Nephron progenitor cell (in vitro differentiated cells): ENCODE measurements around the gene MISP3.
"Not testable (repeated sequence)": the region's sequence is repeated elsewhere in the genome, so short reads cannot be mapped to it uniquely, and the experiment has no call there.

ENCODE experiments used
- DNase-seq: peaks from one replicate; pipeline ENCODE4 v3.0.0; 2021
- H3K27ac Mint-ChIP-seq: 2 replicates; pipeline ENCODE4 v1.8.0; 2021; ENCODE audit warnings: mild to moderate bottlenecking, moderate library complexity, mixed read lengths
- H3K27me3 Mint-ChIP-seq: 2 replicates; pipeline ENCODE4 v1.8.0; 2021; ENCODE audit warnings: mild to moderate bottlenecking, low read depth, mixed read lengths; ENCODE audit not compliant: poor library complexity
- H3K36me3 Mint-ChIP-seq: 2 replicates; pipeline ENCODE4 v1.8.0; 2021; ENCODE audit warnings: low read depth, mixed read lengths
- H3K4me1 Mint-ChIP-seq: 2 replicates; pipeline ENCODE4 v1.8.0; 2021; ENCODE audit warnings: mixed read lengths
- H3K4me3 Mint-ChIP-seq: 2 replicates; pipeline ENCODE4 v1.8.0; 2021; ENCODE audit warnings: mild to moderate bottlenecking, moderate library complexity, mixed read lengths
- H3K9me3 Mint-ChIP-seq: 2 replicates; pipeline ENCODE4 v1.8.0; 2021; ENCODE audit warnings: mild to moderate bottlenecking, moderate library complexity, mixed read lengths
- CTCF ChIP-seq: fragments of 200-600 bp; sonication (generic); IDR thresholded peaks from 2 replicates; pipeline ENCODE4 v1.5.0; 2021; ENCODE audit warnings: antibody characterized with exemption

Gene MISP3

GRCh38 chr19:14030997-14031718 lies 41.4 kb upstream of the MISP3 start:
- Mint-ChIP-seq H3K27ac (no peak overlapping the region), H3K4me1 (peaks cover 10% of the 10 kb centered on the region)
- TF ChIP-seq CTCF, result no peak

GRCh38 chr19:14031719-14032480 lies 40.7 kb upstream of the MISP3 start, which contains the start of gene IL27RA:
Gene IL27RA (plus strand): TSS chr19:14031762. CDS start chr19:14031873, 111 bp downstream.
- H3K4me1 Mint-ChIP-seq, result peaks cover 10% of the 10 kb centered on the region
- H3K27ac Mint-ChIP-seq, result no peak within 1 kb of the TSS
- DNase-seq, result peak; percentile 69
- H3K9me3 Mint-ChIP-seq, result no peaks in the 10 kb centered on the region
- peak; percentile 54 for TF ChIP-seq CTCF
- peak within 1 kb of the TSS; percentile 82 for H3K4me3 Mint-ChIP-seq
- H3K27me3 Mint-ChIP-seq, result peaks cover 34% of the 10 kb centered on the region
- H3K36me3 Mint-ChIP-seq, result no peaks in the 10 kb centered on the region

More at GRCh38 chr19:14030997-14031718, 41.4 kb upstream of the MISP3 start:
- no peaks in the 10 kb centered on the region for H3K9me3 Mint-ChIP-seq
- DNase-seq, result no peak
- H3K36me3 Mint-ChIP-seq, result no peaks in the 10 kb centered on the region
- H3K27me3 Mint-ChIP-seq, result peaks cover 34% of the 10 kb centered on the region
- H3K4me3 Mint-ChIP-seq, result peak overlapping the region; percentile 82

GRCh38 chr19:14033946-14034345 lies 38.6 kb upstream of the MISP3 start:
- H3K9me3 Mint-ChIP-seq, result no peaks in the 10 kb centered on the region
- TF ChIP-seq CTCF, result no peak
- H3K27me3 Mint-ChIP-seq, result peaks cover 33% of the 10 kb centered on the region
- no peaks in the 10 kb centered on the region for H3K36me3 Mint-ChIP-seq
- no peak for DNase-seq
- peaks cover 7% of the 10 kb centered on the region for H3K4me1 Mint-ChIP-seq
- no peak overlapping the region for H3K4me3 Mint-ChIP-seq
- H3K27ac Mint-ChIP-seq, result no peak overlapping the region

GRCh38 chr19:14035159-14035558 lies 37.4 kb upstream of the MISP3 start:
- H3K27me3 Mint-ChIP-seq, result peaks cover 24% of the 10 kb centered on the region
- H3K27ac Mint-ChIP-seq, H3K4me3 Mint-ChIP-seq, DNase-seq, H3K9me3 Mint-ChIP-seq, H3K36me3 Mint-ChIP-seq, H3K4me1 Mint-ChIP-seq: not testable (repeated sequence)

- no peak overlapping the region for H3K27ac Mint-ChIP-seq
Measured at GRCh38 chr19:14035706-14036105, 36.9 kb upstream of the MISP3 start.

More at GRCh38 chr19:14035706-14036105, 36.9 kb upstream of the MISP3 start:
- H3K9me3 Mint-ChIP-seq, result no peaks in the 10 kb centered on the region
- TF ChIP-seq CTCF, result no peak
- peaks cover 18% of the 10 kb centered on the region for H3K27me3 Mint-ChIP-seq
- H3K4me3 Mint-ChIP-seq, result no peak overlapping the region
- peaks cover 7% of the 10 kb centered on the region for H3K4me1 Mint-ChIP-seq
- DNase-seq, result no peak
- no peaks in the 10 kb centered on the region for H3K36me3 Mint-ChIP-seq
